ENCODE data around the gene ARHGEF7.

ARHGEF7 gene

GRCh38 chr13:111160648-111161047 lies 45.5 kb downstream of the ARHGEF7 start:
- H3K27me3 ChIP-seq (ENCODE audit: insufficient read depth, low read length, poor library complexity) = no peaks in the 10 kb centered on the region
- H3K79me2 ChIP-seq (ENCODE audit: control insufficient read depth, insufficient read depth, low read length) = peaks cover 48% of the 10 kb centered on the region
- no peak overlapping the region for H3K9ac ChIP-seq (ENCODE audit: low read length)
- H3K18ac ChIP-seq (ENCODE audit: low read length) = no peak overlapping the region
- no peak overlapping the region for H2BK15ac ChIP-seq (replicated peaks; ENCODE audit: low read depth)
- no peak overlapping the region for H2BK120ac ChIP-seq (ENCODE audit: low read depth, low read length)
- H4K8ac ChIP-seq (ENCODE audit: low read depth, low read length) = no peak overlapping the region
- H3K23ac ChIP-seq (ENCODE audit: low read length) = no peak overlapping the region
- no peaks in the 10 kb centered on the region for H3K4me1 ChIP-seq (ENCODE audit: control insufficient read depth, low read depth, low read length)
- no peak overlapping the region for H3K56ac ChIP-seq (ENCODE audit: low read length)
- no peak overlapping the region for H2AK5ac ChIP-seq (ENCODE audit: low read length)
- WGBS (ENCODE audit: extremely low coverage, insufficient coverage, low lambda C conversion rate) = no CpG with 5 or more reads among the region's 3 CpGs
- no peak overlapping the region for H3K27ac ChIP-seq (ENCODE audit: low read depth, low read length)
- H3K4me2 ChIP-seq (ENCODE audit: low read length) = no peak overlapping the region
- H3K79me1 ChIP-seq (ENCODE audit: low read length) = peaks cover 34% of the 10 kb centered on the region
- H4K5ac ChIP-seq (ENCODE audit: low read length) = no peak overlapping the region
- no peaks in the 10 kb centered on the region for H3K36me3 ChIP-seq (ENCODE audit: control insufficient read depth, insufficient read depth, low read length)
- no peak overlapping the region for H3K4me3 ChIP-seq (ENCODE audit: low read length)
- no peak overlapping the region for H2BK5ac ChIP-seq (ENCODE audit: low read length)
- no peak for DNase-seq
- no peak overlapping the region for H3K4ac ChIP-seq (ENCODE audit: low read depth, low read length)

DNA sequence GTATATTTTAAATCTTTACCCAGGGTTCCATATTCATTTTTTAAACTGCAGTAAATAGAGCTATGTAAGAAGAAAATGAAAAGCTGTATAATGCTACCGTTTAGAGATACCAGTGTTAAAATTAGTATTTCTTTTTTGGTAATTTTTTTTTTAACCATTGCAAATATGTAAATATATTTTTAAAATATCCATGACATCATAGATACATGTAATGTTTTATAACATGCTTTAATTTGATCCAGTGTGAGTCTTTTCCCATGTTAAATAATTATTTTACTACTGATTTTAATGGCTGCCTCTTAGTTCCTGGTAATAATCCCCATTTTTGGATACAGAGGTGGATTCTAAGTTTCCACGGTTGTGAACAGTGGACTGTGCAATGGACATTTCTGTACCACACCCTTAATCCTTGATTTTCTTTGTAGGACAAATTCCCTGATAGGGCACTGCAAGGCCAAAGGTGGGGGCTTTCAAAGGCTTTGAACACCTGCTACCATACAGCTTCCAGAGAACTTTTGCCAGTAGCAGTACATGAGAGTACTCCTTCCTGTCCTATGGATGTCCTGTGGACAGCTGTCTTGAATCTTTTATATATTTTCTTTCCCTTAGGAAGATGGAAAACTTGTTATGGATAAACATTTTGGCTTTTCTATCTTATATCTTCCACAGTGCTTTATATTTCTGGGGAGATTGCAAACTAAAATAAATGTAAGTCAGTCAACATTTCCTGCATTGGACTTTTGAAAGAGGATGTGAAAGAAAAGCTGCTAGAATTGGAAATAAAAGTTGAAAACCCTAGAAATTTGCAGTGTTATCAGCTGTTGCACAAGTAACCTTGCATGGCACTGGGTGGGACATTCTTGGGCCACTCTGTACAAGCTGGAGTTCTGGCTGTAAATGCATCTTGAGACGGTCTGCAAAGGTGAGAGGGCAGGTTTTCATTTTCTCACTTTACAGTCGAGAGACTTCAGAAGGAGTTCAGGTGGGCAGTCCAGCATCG lies 46.8 kb downstream of the ARHGEF7 start:
- no peak for DNase-seq

GRCh38 chr13:111165241-111166010 lies 50.3 kb downstream of the ARHGEF7 start:
- Histone ChIP-seq H3K79me1 (ENCODE audit: low read length) (peaks cover 50% of the 10 kb centered on the region), H4K8ac (ENCODE audit: low read depth, low read length) (no peak overlapping the region), H3K4me2 (ENCODE audit: low read length) (no peak overlapping the region), H2BK15ac (replicated peaks; ENCODE audit: low read depth) (no peak overlapping the region), H2AK5ac (ENCODE audit: low read length) (no peak overlapping the region), H3K79me2 (ENCODE audit: control insufficient read depth, insufficient read depth, low read length) (peaks cover 64% of the 10 kb centered on the region), H3K27me3 (ENCODE audit: insufficient read depth, low read length, poor library complexity) (no peaks in the 10 kb centered on the region), H3K4ac (ENCODE audit: low read depth, low read length) (no peak overlapping the region), H3K36me3 (ENCODE audit: control insufficient read depth, insufficient read depth, low read length) (no peaks in the 10 kb centered on the region), H3K23ac (ENCODE audit: low read length) (no peak overlapping the region), H3K4me3 (ENCODE audit: low read length) (no peak overlapping the region), H4K5ac (ENCODE audit: low read length) (no peak overlapping the region), H3K27ac (ENCODE audit: low read depth, low read length) (no peak overlapping the region), H2BK5ac (ENCODE audit: low read length) (no peak overlapping the region), H3K18ac (ENCODE audit: low read length) (no peak overlapping the region), H2BK120ac (ENCODE audit: low read depth, low read length) (no peak overlapping the region), H3K56ac (ENCODE audit: low read length) (no peak overlapping the region), H3K4me1 (ENCODE audit: control insufficient read depth, low read depth, low read length) (no peaks in the 10 kb centered on the region), H3K9ac (ENCODE audit: low read length) (no peak overlapping the region)
- no peak for DNase-seq
- WGBS (ENCODE audit: extremely low coverage, insufficient coverage, low lambda C conversion rate) = no CpG with 5 or more reads among the region's 10 CpGs

More for the DNA sequence above, 46.8 kb downstream of the ARHGEF7 start:
- Histone ChIP-seq H3K23ac (ENCODE audit: low read length) (no peak overlapping the region), H4K8ac (ENCODE audit: low read depth, low read length) (no peak overlapping the region), H3K4ac (ENCODE audit: low read depth, low read length) (no peak overlapping the region), H4K5ac (ENCODE audit: low read length) (no peak overlapping the region), H3K27ac (ENCODE audit: low read depth, low read length) (no peak overlapping the region), H3K79me2 (ENCODE audit: control insufficient read depth, insufficient read depth, low read length) (peaks cover 57% of the 10 kb centered on the region), H3K4me1 (ENCODE audit: control insufficient read depth, low read depth, low read length) (no peaks in the 10 kb centered on the region), H3K4me3 (ENCODE audit: low read length) (no peak overlapping the region), H2AK5ac (ENCODE audit: low read length) (no peak overlapping the region), H2BK5ac (ENCODE audit: low read length) (no peak overlapping the region), H3K27me3 (ENCODE audit: insufficient read depth, low read length, poor library complexity) (no peaks in the 10 kb centered on the region), H2BK15ac (replicated peaks; ENCODE audit: low read depth) (no peak overlapping the region), H3K4me2 (ENCODE audit: low read length) (no peak overlapping the region), H2BK120ac (ENCODE audit: low read depth, low read length) (no peak overlapping the region), H3K56ac (ENCODE audit: low read length) (no peak overlapping the region), H3K9ac (ENCODE audit: low read length) (no peak overlapping the region), H3K36me3 (ENCODE audit: control insufficient read depth, insufficient read depth, low read length) (no peaks in the 10 kb centered on the region), H3K79me1 (ENCODE audit: low read length) (peaks cover 43% of the 10 kb centered on the region), H3K18ac (ENCODE audit: low read length) (no peak overlapping the region)
- no CpG with 5 or more reads among the region's 5 CpGs for WGBS (ENCODE audit: extremely low coverage, insufficient coverage, low lambda C conversion rate)

GRCh38 chr13:111166882-111167675 lies 52.0 kb downstream of the ARHGEF7 start:
- Histone ChIP-seq H3K4me1 (ENCODE audit: control insufficient read depth, low read depth, low read length) (no peaks in the 10 kb centered on the region), H3K4me3 (ENCODE audit: low read length) (no peak overlapping the region), H3K56ac (ENCODE audit: low read length) (no peak overlapping the region), H3K27ac (ENCODE audit: low read depth, low read length) (no peak overlapping the region), H2BK15ac (replicated peaks; ENCODE audit: low read depth) (no peak overlapping the region), H3K79me2 (ENCODE audit: control insufficient read depth, insufficient read depth, low read length) (peaks cover 57% of the 10 kb centered on the region), H3K27me3 (ENCODE audit: insufficient read depth, low read length, poor library complexity) (no peaks in the 10 kb centered on the region), H4K5ac (ENCODE audit: low read length) (no peak overlapping the region), H2AK5ac (ENCODE audit: low read length) (no peak overlapping the region), H2BK5ac (ENCODE audit: low read length) (no peak overlapping the region), H3K23ac (ENCODE audit: low read length) (no peak overlapping the region), H3K4me2 (ENCODE audit: low read length) (no peak overlapping the region), H3K9ac (ENCODE audit: low read length) (no peak overlapping the region), H4K8ac (ENCODE audit: low read depth, low read length) (no peak overlapping the region), H2BK120ac (ENCODE audit: low read depth, low read length) (no peak overlapping the region), H3K4ac (ENCODE audit: low read depth, low read length) (no peak overlapping the region), H3K18ac (ENCODE audit: low read length) (no peak overlapping the region), H3K79me1 (ENCODE audit: low read length) (peaks cover 46% of the 10 kb centered on the region), H3K36me3 (ENCODE audit: control insufficient read depth, insufficient read depth, low read length) (no peaks in the 10 kb centered on the region)
- WGBS (ENCODE audit: extremely low coverage, insufficient coverage, low lambda C conversion rate) = no CpG with 5 or more reads among the region's 11 CpGs
- DNase-seq = no peak

- Histone ChIP-seq H3K23ac (ENCODE audit: low read length) (no peak overlapping the region), H2AK5ac (ENCODE audit: low read length) (no peak overlapping the region), H2BK5ac (ENCODE audit: low read length) (no peak overlapping the region), H3K4me3 (ENCODE audit: low read length) (no peak overlapping the region), H4K5ac (ENCODE audit: low read length) (no peak overlapping the region), H3K4me1 (ENCODE audit: control insufficient read depth, low read depth, low read length) (no peaks in the 10 kb centered on the region), H3K56ac (ENCODE audit: low read length) (no peak overlapping the region), H2BK120ac (ENCODE audit: low read depth, low read length) (no peak overlapping the region), H4K8ac (ENCODE audit: low read depth, low read length) (no peak overlapping the region), H3K79me1 (ENCODE audit: low read length) (peaks cover 47% of the 10 kb centered on the region), H3K27ac (ENCODE audit: low read depth, low read length) (no peak overlapping the region), H2BK15ac (replicated peaks; ENCODE audit: low read depth) (no peak overlapping the region), H3K79me2 (ENCODE audit: control insufficient read depth, insufficient read depth, low read length) (peaks cover 58% of the 10 kb centered on the region), H3K18ac (ENCODE audit: low read length) (no peak overlapping the region), H3K27me3 (ENCODE audit: insufficient read depth, low read length, poor library complexity) (no peaks in the 10 kb centered on the region), H3K36me3 (ENCODE audit: control insufficient read depth, insufficient read depth, low read length) (no peaks in the 10 kb centered on the region), H3K4me2 (ENCODE audit: low read length) (no peak overlapping the region), H3K4ac (ENCODE audit: low read depth, low read length) (no peak overlapping the region), H3K9ac (ENCODE audit: low read length) (no peak overlapping the region)
- DNase-seq = no peak
- WGBS (ENCODE audit: extremely low coverage, insufficient coverage, low lambda C conversion rate) = no CpG with 5 or more reads among the region's 8 CpGs
Measured at GRCh38 chr13:111168107-111168506, 53.0 kb downstream of the ARHGEF7 start.

All from mesendoderm (in vitro differentiated cells).